Activated B cell treated with CpG ODN at 0.5 μM for 24 hours (primary cell): Measurements from ENCODE around the gene SNTB2. TPM values are rescaled to one million over a fixed set of nuclear protein-coding genes. Genes with fewer than 3 reads are reported as not detected.

Experiments used
- ATAC-seq: fragments of 200-7000 bp; cut with Tn5 transposase; one replicate; pipeline ENCODE4 v1.10.0; 2021; ENCODE audit warnings: low read depth, mild to moderate bottlenecking, moderate library complexity
- CTCF ChIA-PET: fragments of 350-600 bp; sonication (Branson Sonifier 250); formaldehyde crosslinking; loops from one replicate; lab custom pipeline; 2021; ENCODE audit warnings: antibody characterized with exemption; lab: Charles Lee
- POLR2A ChIA-PET: fragments of 350-600 bp; sonication (Branson Sonifier 250); formaldehyde crosslinking; loops from one replicate; lab custom pipeline; 2021; ENCODE audit warnings: antibody characterized with exemption; lab: Charles Lee
- DNase-seq: peaks from one replicate; pipeline ENCODE4 v3.0.0; 2022
- H3K27ac Mint-ChIP-seq: one replicate; pipeline ENCODE4 v1.8.0; 2020; ENCODE audit warnings: mixed read lengths
- H3K27me3 Mint-ChIP-seq: one replicate; pipeline ENCODE4 v1.8.0; 2021; ENCODE audit warnings: mixed read lengths
- H3K36me3 Mint-ChIP-seq: one replicate; pipeline ENCODE4 v1.8.0; 2021; ENCODE audit warnings: low read depth, mixed read lengths
- H3K4me1 Mint-ChIP-seq: one replicate; pipeline ENCODE4 v1.8.0; 2021; ENCODE audit warnings: mixed read lengths
- H3K4me3 Mint-ChIP-seq: one replicate; pipeline ENCODE4 v1.8.0; 2020; ENCODE audit warnings: mild to moderate bottlenecking, mixed read lengths
- H3K9me3 Mint-ChIP-seq: one replicate; pipeline ENCODE4 v1.8.0; 2020; ENCODE audit warnings: mixed read lengths
- intact Hi-C: fragments of 100-400 bp; cut with micrococcal nuclease; formaldehyde crosslinking; loops from one replicate; pipeline ENCODE4 v1.15.1; 2024
- total RNA-seq: library from RNA; stranded (reverse); gene quantifications from 2 replicates; pipeline ENCODE4 v1.2.3, GENCODE V29; 2022
- TF ChIP-seq, protein P1 (sequence below): fragments of 200-600 bp; IDR thresholded peaks from one replicate; pipeline ENCODE4 v1.8.0; 2022; ENCODE audit warnings: antibody characterized with exemption, mild to moderate bottlenecking

SNTB2 gene
- total RNA-seq, 1 donor from 2014 or later, result 7.7 TPM

DNA sequence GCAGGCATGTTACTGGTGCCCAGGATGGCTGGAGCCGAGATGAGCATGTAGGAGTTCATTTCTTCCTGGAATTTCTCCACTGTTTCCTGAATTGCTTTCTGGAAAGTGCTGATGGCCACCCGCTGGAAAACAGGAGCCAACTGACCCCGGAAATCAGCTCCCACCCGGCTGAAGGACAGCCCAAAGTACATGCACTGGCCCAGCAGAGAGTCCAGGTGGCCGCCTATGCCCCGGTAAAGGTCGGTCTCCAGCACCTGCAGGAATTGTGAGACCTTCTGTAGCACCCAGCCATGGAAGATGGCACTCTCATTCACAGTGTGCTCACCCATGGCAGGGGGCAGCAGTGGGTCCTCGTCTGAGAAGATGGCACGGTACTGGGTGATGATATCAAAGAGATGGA is 147.7 kb downstream of the SNTB2 start:
- H3K27ac Mint-ChIP-seq, result no peak overlapping the region

DNA sequence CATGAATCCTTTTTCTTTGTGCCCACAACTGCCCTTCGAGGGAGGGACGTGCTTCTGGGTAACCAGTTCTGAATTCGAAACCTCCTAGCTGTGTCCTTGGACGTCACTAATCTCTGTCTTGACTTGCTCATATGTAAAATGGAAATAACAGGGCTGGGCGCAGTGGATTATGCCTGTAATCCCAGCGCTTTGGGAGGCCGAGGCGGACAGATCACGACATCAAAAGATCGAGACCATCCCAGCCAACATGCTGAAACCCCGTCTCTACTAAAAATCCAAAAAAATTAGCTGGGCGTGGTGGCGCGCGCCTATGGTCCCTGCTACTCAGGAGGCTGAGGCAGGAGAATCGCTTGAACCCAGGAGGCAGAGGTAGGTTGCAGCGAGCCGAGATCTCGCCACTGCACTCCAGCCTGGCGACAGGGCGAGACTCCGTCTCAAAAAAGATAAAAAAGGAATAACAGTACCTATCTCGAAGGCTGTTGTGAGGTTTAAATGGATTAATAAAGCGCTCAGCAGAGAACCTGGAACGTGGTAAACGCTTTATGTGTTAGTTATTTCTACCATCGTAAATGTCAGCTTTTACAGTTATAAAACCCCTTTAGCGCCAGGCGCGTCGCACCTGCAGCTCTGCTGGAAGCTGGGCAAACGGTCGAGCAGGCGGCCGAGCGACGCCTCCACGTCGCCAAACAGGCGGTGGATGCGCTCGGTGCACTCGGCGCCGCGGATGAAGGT is 151.8 kb downstream of the SNTB2 start:
- DNase-seq, result no peak
- peaks cover 41% of the 10 kb centered on the region for H3K4me1 Mint-ChIP-seq
- POLR2A ChIA-PET, result interaction anchor here (0.6 to 2.8 kb wide), 7 partner anchors 9 to 230 kb away, joined by 3 to 35 read pairs (median 3); partner anchors contain the start of genes CYB5B, PDF and TERF2
- TF ChIP-seq, protein P1, sequence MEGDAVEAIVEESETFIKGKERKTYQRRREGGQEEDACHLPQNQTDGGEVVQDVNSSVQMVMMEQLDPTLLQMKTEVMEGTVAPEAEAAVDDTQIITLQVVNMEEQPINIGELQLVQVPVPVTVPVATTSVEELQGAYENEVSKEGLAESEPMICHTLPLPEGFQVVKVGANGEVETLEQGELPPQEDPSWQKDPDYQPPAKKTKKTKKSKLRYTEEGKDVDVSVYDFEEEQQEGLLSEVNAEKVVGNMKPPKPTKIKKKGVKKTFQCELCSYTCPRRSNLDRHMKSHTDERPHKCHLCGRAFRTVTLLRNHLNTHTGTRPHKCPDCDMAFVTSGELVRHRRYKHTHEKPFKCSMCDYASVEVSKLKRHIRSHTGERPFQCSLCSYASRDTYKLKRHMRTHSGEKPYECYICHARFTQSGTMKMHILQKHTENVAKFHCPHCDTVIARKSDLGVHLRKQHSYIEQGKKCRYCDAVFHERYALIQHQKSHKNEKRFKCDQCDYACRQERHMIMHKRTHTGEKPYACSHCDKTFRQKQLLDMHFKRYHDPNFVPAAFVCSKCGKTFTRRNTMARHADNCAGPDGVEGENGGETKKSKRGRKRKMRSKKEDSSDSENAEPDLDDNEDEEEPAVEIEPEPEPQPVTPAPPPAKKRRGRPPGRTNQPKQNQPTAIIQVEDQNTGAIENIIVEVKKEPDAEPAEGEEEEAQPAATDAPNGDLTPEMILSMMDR, result no peak
- no peaks in the 10 kb centered on the region for H3K27me3 Mint-ChIP-seq
- ATAC-seq, result no peak
- CTCF ChIA-PET, result interaction anchor here (1.1 to 1.7 kb wide), 2 partner anchors 9 to 26 kb away, joined by 5 to 6 read pairs; partner anchors contain the start of gene PDF
- peak overlapping the region; percentile 99 for H3K27ac Mint-ChIP-seq
- H3K9me3 Mint-ChIP-seq, result no peaks in the 10 kb centered on the region
- peaks cover 64% of the 10 kb centered on the region for H3K36me3 Mint-ChIP-seq
- peak overlapping the region; percentile 100 for H3K4me3 Mint-ChIP-seq
- intact Hi-C loops, result loop anchor here (1.0 to 2.0 kb wide), 7 partner anchors 8 to 417 kb away; partner anchors contain the start of genes CHTF8, CYB5B, PDF and TERF2

More for the DNA sequence above, 147.7 kb downstream of the SNTB2 start:
- H3K27me3 Mint-ChIP-seq, result no peaks in the 10 kb centered on the region
- H3K4me3 Mint-ChIP-seq, result no peak overlapping the region
- peaks cover 25% of the 10 kb centered on the region for H3K4me1 Mint-ChIP-seq
- H3K9me3 Mint-ChIP-seq, result no peaks in the 10 kb centered on the region
- ChIA-PET CTCF (no interaction called here), POLR2A (no interaction called here)
- intact Hi-C loops, result no loop called here
- ATAC-seq (no peak), DNase-seq (no peak)
- H3K36me3 Mint-ChIP-seq, result peaks cover 56% of the 10 kb centered on the region
- TF ChIP-seq, protein P1, result no peak

DNA sequence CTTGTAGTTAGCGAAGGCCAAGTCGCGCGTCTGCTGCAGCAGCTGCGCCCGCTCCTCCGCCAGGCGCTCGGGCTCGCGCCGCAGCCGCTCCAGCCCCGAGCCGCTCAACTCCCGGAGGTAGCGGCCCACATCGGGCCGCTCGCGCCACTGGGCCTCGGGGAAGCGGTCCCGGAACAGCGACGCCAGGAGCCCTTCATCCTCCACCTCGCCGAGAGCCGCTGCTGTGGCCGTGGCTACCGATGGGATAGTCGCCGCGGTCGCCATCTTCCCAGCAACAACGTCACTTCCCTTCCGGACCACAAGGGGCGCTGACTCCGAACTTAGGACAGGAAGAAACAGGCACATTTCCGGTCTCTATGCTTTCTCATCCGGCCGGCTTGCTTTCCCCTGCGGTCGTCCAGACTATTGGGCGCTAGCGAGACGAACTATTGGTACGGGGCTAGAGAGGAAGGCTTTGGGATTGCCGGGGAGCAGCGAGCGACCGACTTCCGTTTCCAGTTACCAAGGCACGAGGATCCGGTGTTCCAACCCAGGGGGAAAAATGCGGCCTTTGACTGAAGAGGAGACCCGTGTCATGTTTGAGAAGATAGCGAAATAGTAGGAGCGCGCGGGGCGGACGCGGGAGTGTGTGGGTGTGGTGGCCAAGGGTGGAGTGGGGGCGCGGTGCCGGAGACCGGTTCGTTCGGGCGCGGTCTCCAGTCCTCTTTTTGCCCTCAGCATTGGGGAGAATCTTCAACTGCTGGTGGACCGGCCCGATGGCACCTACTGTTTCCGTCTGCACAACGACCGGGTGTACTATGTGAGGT is 152.5 kb downstream of the SNTB2 start, which contains the start of the genes COG8 and NIP7:
COG8 (minus strand) TSS at position 276 of the 806 bp plus-strand sequence; CDS start at position 264, 12 bp downstream.
NIP7 (plus strand) TSS at position 484 of the 806 bp plus-strand sequence; CDS start at position 542, 58 bp downstream.
- H3K4me3 Mint-ChIP-seq, result peak within 1 kb of the TSS; percentile 100
- no peaks in the 10 kb centered on the region for H3K27me3 Mint-ChIP-seq
- POLR2A ChIA-PET, result interaction anchor here (0.6 to 2.8 kb wide), 12 partner anchors 8 to 415 kb away, joined by 3 to 35 read pairs (median 4); partner anchors contain the start of genes CYB5B, NOB1, PDF and TERF2
- H3K9me3 Mint-ChIP-seq, result no peaks in the 10 kb centered on the region
- H3K36me3 Mint-ChIP-seq, result peaks cover 61% of the 10 kb centered on the region
- peaks cover 39% of the 10 kb centered on the region for H3K4me1 Mint-ChIP-seq
- ATAC-seq (peak; percentile 91), DNase-seq (peak; percentile 87)
- H3K27ac Mint-ChIP-seq, result peak within 1 kb of the TSS; percentile 99
- CTCF ChIA-PET, result interaction anchor here (1.1 to 1.7 kb wide), 2 partner anchors 10 to 27 kb away, joined by 5 to 6 read pairs; partner anchors contain the start of gene PDF
- intact Hi-C loops, result loop anchor here (1.0 to 2.0 kb wide), 7 partner anchors 9 to 416 kb away; partner anchors contain the start of genes CHTF8, CYB5B, PDF and TERF2
- TF ChIP-seq, protein P1, result no peak

DNA sequence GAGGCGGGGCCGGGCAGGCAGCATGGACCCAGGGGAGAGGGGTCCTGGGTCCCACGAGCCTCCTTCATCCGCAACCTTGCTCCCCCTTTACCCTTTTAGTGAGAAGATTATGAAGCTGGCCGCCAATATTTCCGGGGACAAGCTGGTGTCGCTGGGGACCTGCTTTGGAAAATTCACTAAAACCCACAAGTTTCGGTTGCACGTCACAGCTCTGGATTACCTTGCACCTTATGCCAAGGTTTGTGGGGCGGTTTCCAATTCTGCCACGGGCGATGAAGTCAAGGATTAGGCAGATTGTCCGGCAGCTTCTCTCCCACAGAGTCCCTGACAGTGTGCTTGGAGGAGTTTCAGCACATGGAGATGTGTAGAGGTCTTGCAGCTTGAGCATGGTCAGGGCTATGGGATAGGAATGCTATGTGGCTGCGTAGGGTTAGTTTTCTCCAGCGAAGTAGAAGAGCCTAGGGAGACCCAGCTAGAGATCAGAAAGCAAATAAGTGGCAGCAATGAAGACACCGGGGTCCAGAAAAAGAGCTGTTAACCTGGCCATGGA is 153.2 kb downstream of the SNTB2 start:
- Mint-ChIP-seq H3K4me3 (peak overlapping the region; percentile 100), H3K27me3 (no peaks in the 10 kb centered on the region), H3K9me3 (no peaks in the 10 kb centered on the region), H3K27ac (peak overlapping the region; percentile 99), H3K36me3 (peaks cover 54% of the 10 kb centered on the region), H3K4me1 (peaks cover 41% of the 10 kb centered on the region)
- POLR2A ChIA-PET, result interaction anchor here (0.5 to 2.8 kb wide), 10 partner anchors 10 to 1850 kb away, joined by 3 to 35 read pairs (median 4); partner anchors contain the start of genes NOB1, PDF and VPS4A
- CTCF ChIA-PET, result no interaction called here
- intact Hi-C loops, result no loop called here
- TF ChIP-seq, protein P1, result no peak
- DNase-seq (no peak), ATAC-seq (no peak)
